DND-41 (cell line): ENCODE data around the gene ALAS1.

Experiments
- CTCF ChIP-seq: IDR thresholded peaks from 2 replicates; pipeline ENCODE4 v1.5.1; 2012; ENCODE audit warnings: borderline replicate concordance, low read length, moderate library complexity, mild to moderate bottlenecking; ENCODE audit not compliant: poor library complexity, severe bottlenecking; ENCODE audit errors: extremely low read depth
- EZH2 ChIP-seq: IDR thresholded peaks from 3 replicates; pipeline ENCODE4 v1.6.1; 2012; ENCODE audit warnings: borderline replicate concordance, low read depth, mild to moderate bottlenecking, moderate library complexity, low read length, inconsistent platforms; ENCODE audit not compliant: severe bottlenecking

DNA sequence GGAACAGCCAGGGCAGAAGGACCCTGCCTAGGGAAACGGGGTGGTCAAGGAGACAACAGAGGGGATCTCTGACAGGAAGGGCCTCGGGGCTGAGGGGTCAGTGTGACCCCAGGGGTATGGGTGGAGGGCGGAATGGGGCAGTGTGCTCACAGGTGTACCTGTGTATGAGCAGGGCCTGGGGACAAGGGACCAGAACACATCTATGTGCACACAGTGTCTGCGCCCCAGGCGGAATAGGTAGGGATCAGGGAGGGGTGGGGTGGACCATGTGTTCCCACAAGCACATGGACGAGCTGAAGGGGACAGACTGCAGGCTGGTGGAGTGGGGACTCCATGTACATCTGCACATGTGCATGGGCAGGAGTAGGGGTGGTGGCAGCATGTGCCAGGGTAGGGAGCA is 32.5 kb downstream of the ALAS1 start:
- TF ChIP-seq CTCF (no peak), EZH2 (no peak)
